HEK293 (cell line): ENCODE results near the gene TAS2R40.

Source experiments
- WT1 ChIP-seq: fragments of 450-650 bp; formaldehyde crosslinking; IDR thresholded peaks from 2 replicates; pipeline ENCODE4 v1.5.1; 2016; ENCODE audit warnings: missing biosample characterization, missing genetic modification characterization
- YY2 ChIP-seq: fragments of 450-650 bp; formaldehyde crosslinking; IDR thresholded peaks from 2 replicates; pipeline ENCODE4 v1.5.1; 2016; ENCODE audit warnings: missing biosample characterization, missing genetic modification characterization
- TF ChIP-seq, protein P1 (sequence below): fragments of 450-650 bp; formaldehyde crosslinking; IDR thresholded peaks from 2 replicates; pipeline ENCODE4 v1.5.1; 2016; ENCODE audit warnings: missing biosample characterization, missing genetic modification characterization

DNA sequence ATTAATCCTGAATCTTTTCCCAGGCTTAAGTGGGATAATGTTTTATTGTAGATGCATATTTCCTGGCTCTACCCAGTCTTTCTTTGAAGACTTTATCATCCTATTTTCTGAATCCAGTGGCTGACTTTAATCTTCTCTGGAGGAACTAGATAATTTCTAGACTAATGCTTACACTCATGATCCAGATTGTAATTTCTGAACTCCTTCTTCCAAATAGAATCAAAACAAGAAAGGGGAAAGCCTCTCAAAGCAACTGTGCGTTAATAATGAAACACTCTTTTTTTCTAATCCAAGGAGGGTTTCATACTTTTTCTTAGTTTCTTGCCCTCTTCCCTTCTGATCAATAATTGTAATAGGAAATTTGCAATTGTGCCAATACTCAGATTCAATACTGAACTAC, 49.4 kb downstream of the TAS2R40 start:
- TF ChIP-seq YY2 (tag by site-specific recombination): no peak
- TF ChIP-seq, protein P1, sequence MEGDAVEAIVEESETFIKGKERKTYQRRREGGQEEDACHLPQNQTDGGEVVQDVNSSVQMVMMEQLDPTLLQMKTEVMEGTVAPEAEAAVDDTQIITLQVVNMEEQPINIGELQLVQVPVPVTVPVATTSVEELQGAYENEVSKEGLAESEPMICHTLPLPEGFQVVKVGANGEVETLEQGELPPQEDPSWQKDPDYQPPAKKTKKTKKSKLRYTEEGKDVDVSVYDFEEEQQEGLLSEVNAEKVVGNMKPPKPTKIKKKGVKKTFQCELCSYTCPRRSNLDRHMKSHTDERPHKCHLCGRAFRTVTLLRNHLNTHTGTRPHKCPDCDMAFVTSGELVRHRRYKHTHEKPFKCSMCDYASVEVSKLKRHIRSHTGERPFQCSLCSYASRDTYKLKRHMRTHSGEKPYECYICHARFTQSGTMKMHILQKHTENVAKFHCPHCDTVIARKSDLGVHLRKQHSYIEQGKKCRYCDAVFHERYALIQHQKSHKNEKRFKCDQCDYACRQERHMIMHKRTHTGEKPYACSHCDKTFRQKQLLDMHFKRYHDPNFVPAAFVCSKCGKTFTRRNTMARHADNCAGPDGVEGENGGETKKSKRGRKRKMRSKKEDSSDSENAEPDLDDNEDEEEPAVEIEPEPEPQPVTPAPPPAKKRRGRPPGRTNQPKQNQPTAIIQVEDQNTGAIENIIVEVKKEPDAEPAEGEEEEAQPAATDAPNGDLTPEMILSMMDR (tag by site-specific recombination): no peak
- no peak for TF ChIP-seq WT1 (tag by site-specific recombination)
